K562 (cell line): ENCODE results near the gene RASSF10. TPM values are rescaled to one million over a fixed set of nuclear protein-coding genes. Genes with fewer than 3 reads are reported as not detected.
A peak's percentile ranks its signal among the peaks of the same experiment; 100 is the strongest.

Source experiments
- ATAC-seq: fragments of 200-7000 bp; cut with Tn5 transposase; 3 replicates; pipeline ENCODE4 v1.9.1; 2020; ENCODE audit warnings: moderate library complexity
- BruUV-seq: library from RNA; stranded (reverse); fragments of 400-500 nt; replicated peaks from 2 replicates; lab custom pipeline; 2021; lab: Mats Ljungman, UMichigan
- CTCF ChIA-PET: fragments of 300-600 bp; formaldehyde crosslinking; extraction: SDS; loops from one replicate; lab custom pipeline; 2021; ENCODE audit warnings: low intra/inter-chr PET ratio; lab: Yijun Ruan, JAX
- POLR2A ChIA-PET: fragments of 300-600, 350-650 bp; sonication (Branson Sonifier 250); formaldehyde crosslinking; extraction: SDS; loops from one replicate; lab custom pipeline; 2021; ENCODE audit warnings: antibody characterized with exemption, inconsistent platforms; lab: Yijun Ruan, JAX
- DNase-seq, 4 experiments: peaks; one replicate each; pipeline versions ENCODE4 v3.0.0 to v3.0.0-alpha.2; 2011 to 2018; ENCODE audit warnings: low spot score in 3 of 4, mixed read lengths in 3 of 4; ENCODE audit errors: extremely low read depth in 1 of 4
- FAIRE-seq: peaks from 2 replicates; lab custom pipeline; 2011; peaks lifted over from hg19 to GRCh38; lab: Jason Lieb, UNC
- H2AFZ ChIP-seq: 2 replicates; pipeline ENCODE4 v1.6.0; 2011; ENCODE audit warnings: low read depth, low read length, control low read depth, inconsistent platforms
- H3K27ac ChIP-seq: fragments of 200-600 bp; 3 replicates; pipeline ENCODE4 v1.8.0; 2011; ENCODE audit warnings: low read depth, mild to moderate bottlenecking, control low read depth, inconsistent platforms, low read length, moderate library complexity, mixed read lengths; ENCODE audit errors: extremely low read depth
- H3K27me3 ChIP-seq, 2 experiments: fragments of 300-600 bp in 1 of 2; 2 replicates in 1 of 2; 3 replicates in 1 of 2; pipeline versions ENCODE4 v1.6.0 to v1.8.0; 2011; ENCODE audit warnings: inconsistent platforms in 2 of 2, low read length in 2 of 2, mild to moderate bottlenecking in 1 of 2, mixed read lengths in 1 of 2, moderate library complexity in 1 of 2; ENCODE audit not compliant: control insufficient read depth in 2 of 2, insufficient read depth in 2 of 2
- H3K36me3 ChIP-seq: fragments of 300-600 bp; 3 replicates; pipeline ENCODE4 v1.8.0; 2011; ENCODE audit warnings: mild to moderate bottlenecking, low read length, inconsistent platforms; ENCODE audit not compliant: control insufficient read depth, insufficient read depth
- H3K4me1 ChIP-seq, 2 experiments: fragments of 200-600 bp in 1 of 2; replicated peaks in 1 of 2; 2 replicates in 1 of 2; 3 replicates in 1 of 2; pipeline versions ENCODE4 v1.5.1 to v1.8.0; 2011; ENCODE audit warnings: inconsistent platforms in 2 of 2, low read length in 2 of 2, mild to moderate bottlenecking in 1 of 2, mixed read lengths in 1 of 2, moderate library complexity in 1 of 2; ENCODE audit not compliant: control insufficient read depth in 2 of 2, insufficient read depth in 2 of 2
- H3K4me2 ChIP-seq: 2 replicates; pipeline ENCODE4 v1.6.1; 2011; ENCODE audit warnings: low read length, control low read depth, inconsistent platforms, mixed read lengths; ENCODE audit not compliant: insufficient read depth
- H3K4me3 ChIP-seq: fragments of 200-600 bp; sonication (generic), shearing (Covaris generic); 2 replicates; pipeline ENCODE4 v1.5.1; 2016; ENCODE audit warnings: control low read depth, inconsistent platforms
- H3K79me2 ChIP-seq: fragments of 200-600 bp; 3 replicates; pipeline ENCODE4 v1.8.0; 2011; ENCODE audit warnings: low read length, inconsistent platforms; ENCODE audit not compliant: control insufficient read depth, insufficient read depth
- H3K9ac ChIP-seq, 2 experiments: 2 replicates each; pipeline versions ENCODE4 v1.6.0 to v1.6.1; 2011; ENCODE audit warnings: low read depth in 2 of 2, low read length in 2 of 2, control low read depth in 1 of 2, inconsistent platforms in 1 of 2, mild to moderate bottlenecking in 1 of 2, mixed read lengths in 1 of 2; ENCODE audit not compliant: insufficient read depth in 1 of 2
- H3K9me1 ChIP-seq: one replicate; pipeline ENCODE4 v1.6.0; 2011; ENCODE audit warnings: inconsistent platforms, mild to moderate bottlenecking, low read length, moderate library complexity; ENCODE audit not compliant: control insufficient read depth, insufficient read depth
- H3K9me3 ChIP-seq: replicated peaks from 2 replicates; pipeline ENCODE4 v1.5.1; 2011; ENCODE audit warnings: low read depth, low read length, inconsistent platforms; ENCODE audit not compliant: control insufficient read depth, insufficient read depth
- H4K20me1 ChIP-seq: replicated peaks from 2 replicates; pipeline ENCODE4 v1.6.1; 2011; ENCODE audit warnings: low read length, inconsistent platforms, mixed read lengths; ENCODE audit not compliant: control insufficient read depth, insufficient read depth
- BCL6 ChIP-seq: fragments of 250-450 bp; sonication (Bioruptor Pico); IDR thresholded peaks from 2 replicates; pipeline ENCODE4 v1.4.0; 2020
- BRD4 ChIP-seq: fragments of 200-600 bp; sonication (generic); IDR thresholded peaks from 2 replicates; pipeline ENCODE4 v1.6.1; 2017; ENCODE audit warnings: inconsistent platforms
- C11orf30 ChIP-seq: fragments of 450-650 bp; IDR thresholded peaks from 2 replicates; pipeline ENCODE4 v1.6.1; 2016; ENCODE audit warnings: low read depth, mild to moderate bottlenecking
- CSDE1 ChIP-seq, 2 experiments: fragments of 450-650 bp; IDR thresholded peaks; 2 replicates each; pipeline ENCODE4 v1.6.1; 2016; ENCODE audit warnings: mild to moderate bottlenecking in 1 of 2
- GTF2E2 ChIP-seq: fragments of 200-800 bp; sonication (Bioruptor generic); IDR thresholded peaks from 2 replicates; pipeline ENCODE4 v1.6.1; 2016; ENCODE audit warnings: missing genetic modification characterization, missing compliant biosample characterization
- GTF2F1 ChIP-seq: IDR thresholded peaks from 2 replicates; pipeline ENCODE4 v1.6.1; 2011; ENCODE audit warnings: low read depth, low read length, improper control_type of control experiment
- HMG20A ChIP-seq: fragments of 450-650 bp; formaldehyde crosslinking; conservative IDR thresholded peaks from 2 replicates; pipeline ENCODE4 v1.4.0; 2020; ENCODE audit warnings: mild to moderate bottlenecking, mixed read lengths
- MAFF ChIP-seq: IDR thresholded peaks from 2 replicates; pipeline ENCODE4 v1.6.1; 2012; ENCODE audit warnings: low read length, improper control_type of control experiment
- MAFK ChIP-seq: IDR thresholded peaks from 2 replicates; pipeline ENCODE4 v1.6.1; 2011; ENCODE audit warnings: low read length, improper control_type of control experiment
- POLR2B ChIP-seq: fragments of 450-650 bp; IDR thresholded peaks from 2 replicates; pipeline ENCODE4 v1.6.1; 2018; ENCODE audit warnings: low read depth; ENCODE audit not compliant: partially characterized antibody
- STAT5A ChIP-seq: IDR thresholded peaks from 2 replicates; pipeline ENCODE4 v1.6.1; 2012; ENCODE audit warnings: low read length, inconsistent platforms, borderline replicate concordance
- TAF1 ChIP-seq: IDR thresholded peaks from 2 replicates; pipeline ENCODE4 v1.6.1; 2011; ENCODE audit warnings: mild to moderate bottlenecking, low read length, moderate library complexity; ENCODE audit not compliant: insufficient read depth, control insufficient read depth, severe bottlenecking; ENCODE audit errors: extremely low read depth
- TAL1 ChIP-seq: fragments of 450-650 bp; IDR thresholded peaks from 2 replicates; pipeline ENCODE4 v1.6.1; 2016; ENCODE audit warnings: mild to moderate bottlenecking
- ZNF316 ChIP-seq: fragments of 450-650 bp; IDR thresholded peaks from 2 replicates; pipeline ENCODE4 v1.6.1; 2016
- ZNF696 ChIP-seq: fragments of 250-450 bp; sonication (Bioruptor Pico); conservative IDR thresholded peaks from 2 replicates; pipeline ENCODE4 v1.4.0; 2020; ENCODE audit warnings: mild to moderate bottlenecking, moderate library complexity
- WGBS: fragments of 100-300 bp; shearing (Covaris generic); methylation state at CpG from one replicate; pipeline ENCODE4 v1.1.6; 2016; ENCODE audit warnings: low coverage, mixed read lengths; ENCODE audit not compliant: insufficient coverage; ENCODE audit errors: missing lambda C conversion rate; 5-methylcytosine and 5-hydroxymethylcytosine counted together
- in situ Hi-C: fragments of 300-500 bp; cut with MboI; formaldehyde crosslinking; loops from 4 replicates; pipeline ENCODE4 v1.15.0; 2018; ENCODE audit warnings: inconsistent platforms, mixed read lengths
- intact Hi-C: fragments of 100-400 bp; cut with micrococcal nuclease; formaldehyde crosslinking; loops from 2 replicates; pipeline ENCODE4 v1.14.2; 2022
- polyA plus RNA-seq, 8 experiments: library from polyadenylated mRNA; depleted of rRNA in 4 of 8; stranded (reverse) in 5 of 8; unstranded in 3 of 8; fragments of >200 nt; fragmentation: Nextera tagmentation in 2 of 8; fragmentation: Illumina TruSeq in 1 of 8; extraction: Ambion mirVana in 2 of 8; extraction: Trizol in 1 of 8; gene quantifications; 2 replicates each; pipeline versions ENCODE4 v1.2.1 to v1.2.3, GENCODE V29; 2011 to 2014; ENCODE audit warnings: inconsistent platforms in 1 of 8, missing spikeins in 1 of 8
- total RNA-seq, 7 experiments: library from RNA; depleted of rRNA in 6 of 7; stranded (reverse); fragments of >200 nt in 6 of 7; fragmentation: Illumina TruSeq in 2 of 7; extraction: Trizol in 2 of 7; gene quantifications; 2 replicates each; pipeline versions ENCODE4 v1.2.1 to v1.2.3, GENCODE V29; 2011 to 2021; ENCODE audit warnings: low replicate concordance in 1 of 7
- TF ChIP-seq, protein P1 (sequence below): fragments of 450-650 bp; formaldehyde crosslinking; conservative IDR thresholded peaks from 2 replicates; pipeline ENCODE4 v1.4.0; 2022; ENCODE audit warnings: mild to moderate bottlenecking, missing genetic modification characterization
- TF ChIP-seq, protein P2 (sequence below): fragments of 250-450 bp; sonication (Bioruptor Pico); IDR thresholded peaks from 2 replicates; pipeline ENCODE4 v1.9.0; 2021; ENCODE audit warnings: mild to moderate bottlenecking, inconsistent platforms

RASSF10 gene
- total and polyA plus RNA-seq, 9 of the 15 experiments (the other 6 are each of a cell fraction or from before 2014, with no cell fraction given) = not detected

- TF ChIP-seq CSDE1 (IDR thresholded peaks at IDR 0.05) = no peak
Observed at GRCh38 chr11:12979928-12980689, 29.0 kb upstream of the RASSF10 start (continued).

GRCh38 chr11:12981676-12982522 lies 27.2 kb upstream of the RASSF10 start:
- DNase-seq (no peak), ATAC-seq (peak; percentile 10; the same call in 2 of the 3 replicates), FAIRE-seq (no peak)
- Histone ChIP-seq H3K27me3 (no peaks in the 10 kb centered on the region), H3K4me1 (peaks cover 5 to 17% of the 10 kb centered on the region in 2 experiments; a peak in 3 of 5 replicates), H3K9me1 (peaks cover 2% of the 10 kb centered on the region), H2AFZ (no peak overlapping the region), H3K36me3 (peaks cover 97% of the 10 kb centered on the region), H3K4me2 (no peak overlapping the region), H3K9ac (no peak overlapping the region), H3K79me2 (peaks cover 90% of the 10 kb centered on the region), H3K27ac (no peak overlapping the region), H3K9me3 (no peaks in the 10 kb centered on the region), H4K20me1 (peaks cover 41% of the 10 kb centered on the region; the same call in 1 of the 2 replicates), H3K4me3 (no peak overlapping the region)
- WGBS = 69% methylated on average over 3 of the region's 3 CpGs
- no TSS peak for BruUV-seq
- in situ Hi-C loops (no loop called here), intact Hi-C loops (no loop called here)
- POLR2A ChIA-PET = interaction anchor here (0.5 to 2.3 kb wide), 6 partner anchors 7 to 138 kb away, joined by 3 to 9 read pairs (median 4); no protein-coding TSS in a partner anchor
- CTCF ChIA-PET = no interaction called here
- TF ChIP-seq GTF2E2 (tag) (no peak), ZNF696 (CRISPR knock-in tag) (no peak), TAL1 (no peak), POLR2B (peak; percentile 21), C11orf30 (peak; percentile 69; the same call in 1 of the 2 replicates), STAT5A (no peak), BRD4 (no peak), ZNF316 (peak; percentile 82), BCL6 (CRISPR knock-in tag) (no peak), TAF1 (no peak), MAFK (peak; percentile 70), HMG20A (no peak), MAFF (peak; percentile 67; the same call in 1 of the 2 replicates), GTF2F1 (no peak)
- TF ChIP-seq, protein P1, sequence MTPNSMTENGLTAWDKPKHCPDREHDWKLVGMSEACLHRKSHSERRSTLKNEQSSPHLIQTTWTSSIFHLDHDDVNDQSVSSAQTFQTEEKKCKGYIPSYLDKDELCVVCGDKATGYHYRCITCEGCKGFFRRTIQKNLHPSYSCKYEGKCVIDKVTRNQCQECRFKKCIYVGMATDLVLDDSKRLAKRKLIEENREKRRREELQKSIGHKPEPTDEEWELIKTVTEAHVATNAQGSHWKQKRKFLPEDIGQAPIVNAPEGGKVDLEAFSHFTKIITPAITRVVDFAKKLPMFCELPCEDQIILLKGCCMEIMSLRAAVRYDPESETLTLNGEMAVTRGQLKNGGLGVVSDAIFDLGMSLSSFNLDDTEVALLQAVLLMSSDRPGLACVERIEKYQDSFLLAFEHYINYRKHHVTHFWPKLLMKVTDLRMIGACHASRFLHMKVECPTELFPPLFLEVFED (CRISPR knock-in tag) = no peak
- TF ChIP-seq, protein P2, sequence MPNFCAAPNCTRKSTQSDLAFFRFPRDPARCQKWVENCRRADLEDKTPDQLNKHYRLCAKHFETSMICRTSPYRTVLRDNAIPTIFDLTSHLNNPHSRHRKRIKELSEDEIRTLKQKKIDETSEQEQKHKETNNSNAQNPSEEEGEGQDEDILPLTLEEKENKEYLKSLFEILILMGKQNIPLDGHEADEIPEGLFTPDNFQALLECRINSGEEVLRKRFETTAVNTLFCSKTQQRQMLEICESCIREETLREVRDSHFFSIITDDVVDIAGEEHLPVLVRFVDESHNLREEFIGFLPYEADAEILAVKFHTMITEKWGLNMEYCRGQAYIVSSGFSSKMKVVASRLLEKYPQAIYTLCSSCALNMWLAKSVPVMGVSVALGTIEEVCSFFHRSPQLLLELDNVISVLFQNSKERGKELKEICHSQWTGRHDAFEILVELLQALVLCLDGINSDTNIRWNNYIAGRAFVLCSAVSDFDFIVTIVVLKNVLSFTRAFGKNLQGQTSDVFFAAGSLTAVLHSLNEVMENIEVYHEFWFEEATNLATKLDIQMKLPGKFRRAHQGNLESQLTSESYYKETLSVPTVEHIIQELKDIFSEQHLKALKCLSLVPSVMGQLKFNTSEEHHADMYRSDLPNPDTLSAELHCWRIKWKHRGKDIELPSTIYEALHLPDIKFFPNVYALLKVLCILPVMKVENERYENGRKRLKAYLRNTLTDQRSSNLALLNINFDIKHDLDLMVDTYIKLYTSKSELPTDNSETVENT = no peak
